Neuronal stem cell (in vitro differentiated cells): ENCODE data around the gene HS3ST1.

Experiments
- DNase-seq: peaks from one replicate; pipeline ENCODE4 v3.0.0-alpha.2; 2013; ENCODE audit warnings: low spot score
- H2AFZ ChIP-seq: one replicate; pipeline ENCODE4 v1.6.1; 2013; ENCODE audit warnings: mild to moderate bottlenecking, low read length, inconsistent platforms
- H2AK5ac ChIP-seq: 2 replicates; pipeline ENCODE4 v1.6.1; 2013; ENCODE audit warnings: low read depth, mild to moderate bottlenecking, inconsistent platforms, low read length, moderate library complexity, mixed read lengths
- H2BK120ac ChIP-seq: 2 replicates; pipeline ENCODE4 v1.6.1; 2013; ENCODE audit warnings: low read depth, mild to moderate bottlenecking, inconsistent platforms, low read length, moderate library complexity, mixed read lengths
- H2BK12ac ChIP-seq: one replicate; pipeline ENCODE4 v1.6.1; 2013; ENCODE audit warnings: low read length, inconsistent platforms
- H2BK15ac ChIP-seq: 2 replicates; pipeline ENCODE4 v1.6.1; 2013; ENCODE audit warnings: mild to moderate bottlenecking, low read length, inconsistent platforms, mixed read lengths
- H2BK5ac ChIP-seq: one replicate; pipeline ENCODE4 v1.6.1; 2013; ENCODE audit warnings: inconsistent platforms, mild to moderate bottlenecking, low read length, moderate library complexity
- H3K14ac ChIP-seq: one replicate; pipeline ENCODE4 v1.6.1; 2013; ENCODE audit warnings: low read length, inconsistent platforms
- H3K18ac ChIP-seq: 2 replicates; pipeline ENCODE4 v1.6.1; 2013; ENCODE audit warnings: low read length, inconsistent platforms
- H3K23ac ChIP-seq: 2 replicates; pipeline ENCODE4 v1.6.1; 2013; ENCODE audit warnings: low read depth, mild to moderate bottlenecking, mixed read lengths, low read length, inconsistent platforms; ENCODE audit not compliant: poor library complexity
- H3K27ac ChIP-seq: replicated peaks from 3 replicates; pipeline ENCODE4 v1.5.1; 2013; ENCODE audit warnings: low read length, inconsistent platforms
- H3K27me3 ChIP-seq, 3 experiments: 2 replicates each; pipeline ENCODE4 v1.6.1; 2013; ENCODE audit warnings: low read length in 3 of 3, mild to moderate bottlenecking in 2 of 3, inconsistent platforms in 1 of 3, low read depth in 1 of 3, mixed read lengths in 1 of 3, moderate library complexity in 1 of 3; ENCODE audit not compliant: control insufficient read depth in 3 of 3, insufficient read depth in 3 of 3
- H3K36me3 ChIP-seq, 2 donors: replicated peaks in 1 of 2; 2 replicates each; pipeline ENCODE4 v1.6.1; 2013; ENCODE audit warnings: low read length in 2 of 2; ENCODE audit not compliant: control insufficient read depth in 2 of 2, insufficient read depth in 2 of 2
- H3K4ac ChIP-seq: 2 replicates; pipeline ENCODE4 v1.6.1; 2013; ENCODE audit warnings: inconsistent platforms, mild to moderate bottlenecking, low read length, moderate library complexity
- H3K4me1 ChIP-seq, 2 donors: 1 replicate in 1 of 2; 2 replicates in 1 of 2; pipeline ENCODE4 v1.6.1; 2013; ENCODE audit warnings: low read length in 2 of 2, low read depth in 1 of 2; ENCODE audit not compliant: control insufficient read depth in 2 of 2, insufficient read depth in 1 of 2
- H3K4me2 ChIP-seq: one replicate; pipeline ENCODE4 v1.6.1; 2013; ENCODE audit warnings: mild to moderate bottlenecking, low read length, inconsistent platforms; ENCODE audit not compliant: insufficient read depth, poor library complexity, severe bottlenecking
- H3K4me3 ChIP-seq, 2 donors: 2 replicates each; pipeline ENCODE4 v1.5.1; 2013; ENCODE audit warnings: low read length in 2 of 2, mild to moderate bottlenecking in 2 of 2, inconsistent platforms in 1 of 2, moderate library complexity in 1 of 2
- H3K79me1 ChIP-seq: one replicate; pipeline ENCODE4 v1.6.1; 2013; ENCODE audit warnings: low read depth, mild to moderate bottlenecking, inconsistent platforms, low read length, moderate library complexity
- H3K9ac ChIP-seq: one replicate; pipeline ENCODE4 v1.6.1; 2013; ENCODE audit warnings: mild to moderate bottlenecking, low read depth, low read length, inconsistent platforms; ENCODE audit not compliant: poor library complexity
- H3K9me3 ChIP-seq, 2 donors: replicated peaks in 1 of 2; 2 replicates each; pipeline versions ENCODE3 to v1.6.1; 2013; ENCODE audit warnings: low read length in 2 of 2, mild to moderate bottlenecking in 2 of 2, inconsistent platforms in 1 of 2, low read depth in 1 of 2, mixed read lengths in 1 of 2, moderate library complexity in 1 of 2; ENCODE audit not compliant: control insufficient read depth in 2 of 2, insufficient read depth in 1 of 2
- H4K8ac ChIP-seq: one replicate; pipeline ENCODE4 v1.6.1; 2013; ENCODE audit warnings: low read depth, mild to moderate bottlenecking, inconsistent platforms, low read length, moderate library complexity
- H4K91ac ChIP-seq: one replicate; pipeline ENCODE4 v1.6.1; 2013; ENCODE audit warnings: low read length, low read depth, mild to moderate bottlenecking, inconsistent platforms; ENCODE audit not compliant: poor library complexity
- WGBS, 2 donors: extraction: QIAGEN DNeasy Blood & Tissue Kit; methylation state at CpG; one replicate each; pipeline ENCODE4 v1.1.7; 2013; ENCODE audit warnings: missing lambda C conversion rate in 2 of 2, mixed read lengths in 1 of 2; ENCODE audit not compliant: insufficient read length in 2 of 2, insufficient replicate concordance in 1 of 2; ENCODE audit errors: extremely low coverage in 2 of 2; 5-methylcytosine and 5-hydroxymethylcytosine counted together

HS3ST1 gene

GRCh38 chr4:11440481-11441193 is 11.9 kb upstream of the HS3ST1 start:
- Histone ChIP-seq H3K9ac (no peak overlapping the region), H4K8ac (no peak overlapping the region), H4K91ac (no peak overlapping the region), H3K4me2 (no peak overlapping the region), H2AK5ac (no peak overlapping the region), H2BK12ac (no peak overlapping the region), H3K9me3 (no peaks in the 10 kb centered on the region), H3K4ac (no peak overlapping the region), H3K4me1 (no peaks in the 10 kb centered on the region), H2AFZ (no peak overlapping the region), H3K18ac (no peak overlapping the region), H2BK120ac (no peak overlapping the region), H3K23ac (no peak overlapping the region), H2BK15ac (no peak overlapping the region), H2BK5ac (no peak overlapping the region), H3K14ac (no peak overlapping the region), H3K4me3 (no peak overlapping the region), H3K79me1 (no peaks in the 10 kb centered on the region), H3K27me3 (no peaks in the 10 kb centered on the region), H3K36me3 (no peaks in the 10 kb centered on the region), H3K27ac (no peak overlapping the region)
- DNase-seq, result no peak
- WGBS, 2 donors, result no CpG with 5 or more reads among the region's 4 CpGs

GRCh38 chr4:11439836-11440235 is 11.1 kb upstream of the HS3ST1 start:
- Histone ChIP-seq H2BK12ac (no peak overlapping the region), H3K4me2 (no peak overlapping the region), H4K8ac (no peak overlapping the region), H3K4ac (no peak overlapping the region), H2AK5ac (no peak overlapping the region), H3K27ac (no peak overlapping the region), H3K18ac (no peak overlapping the region), H2AFZ (no peak overlapping the region), H2BK120ac (no peak overlapping the region), H4K91ac (no peak overlapping the region), H3K23ac (no peak overlapping the region), H3K27me3 (no peaks in the 10 kb centered on the region), H3K9me3 (no peaks in the 10 kb centered on the region), H3K79me1 (no peaks in the 10 kb centered on the region), H2BK15ac (no peak overlapping the region), H3K9ac (no peak overlapping the region), H3K4me3 (no peak overlapping the region), H2BK5ac (no peak overlapping the region), H3K14ac (no peak overlapping the region), H3K36me3 (no peaks in the 10 kb centered on the region), H3K4me1 (no peaks in the 10 kb centered on the region)
- no peak for DNase-seq
- no CpG with 5 or more reads among the region's 2 CpGs for WGBS, 2 donors

GRCh38 chr4:11438647-11439046 is 10.0 kb upstream of the HS3ST1 start:
- Histone ChIP-seq H2BK120ac (no peak overlapping the region), H3K4me3 (no peak overlapping the region), H3K23ac (no peak overlapping the region), H2BK15ac (no peak overlapping the region), H3K9me3 (no peaks in the 10 kb centered on the region), H2AK5ac (no peak overlapping the region), H4K8ac (no peak overlapping the region), H2BK12ac (no peak overlapping the region), H4K91ac (no peak overlapping the region), H3K4ac (no peak overlapping the region), H3K14ac (no peak overlapping the region), H3K79me1 (no peaks in the 10 kb centered on the region), H3K36me3 (no peaks in the 10 kb centered on the region), H3K27ac (no peak overlapping the region), H3K27me3 (no peaks in the 10 kb centered on the region), H3K4me2 (no peak overlapping the region), H2BK5ac (no peak overlapping the region), H2AFZ (no peak overlapping the region), H3K18ac (no peak overlapping the region), H3K9ac (no peak overlapping the region), H3K4me1 (no peaks in the 10 kb centered on the region)
- no peak for DNase-seq
- WGBS, 2 donors, result no CpG with 5 or more reads among the region's 3 CpGs

- Histone ChIP-seq H2AK5ac (no peak overlapping the region), H2BK5ac (no peak overlapping the region), H3K79me1 (no peaks in the 10 kb centered on the region), H3K4me1 (no peaks in the 10 kb centered on the region), H3K14ac (no peak overlapping the region), H2BK120ac (no peak overlapping the region), H3K4ac (no peak overlapping the region), H3K27me3 (no peaks in the 10 kb centered on the region), H3K9ac (no peak overlapping the region), H3K18ac (no peak overlapping the region), H3K27ac (no peak overlapping the region), H3K36me3 (no peaks in the 10 kb centered on the region), H3K4me3 (no peak overlapping the region), H2BK15ac (no peak overlapping the region), H3K4me2 (no peak overlapping the region), H2BK12ac (no peak overlapping the region), H3K23ac (no peak overlapping the region), H2AFZ (no peak overlapping the region), H4K91ac (no peak overlapping the region), H4K8ac (no peak overlapping the region), H3K9me3 (no peaks in the 10 kb centered on the region)
- no CpG with 5 or more reads among the region's 5 CpGs for WGBS, 2 donors
- no peak for DNase-seq
Observed at GRCh38 chr4:11436673-11437072, 8.0 kb upstream of the HS3ST1 start.
